Stimulated activated naive CD8-positive, alpha-beta T cell treated with anti-CD3 and anti-CD28 coated beads, Interleukin-15, Interleukin-2, amounts not matched to agents 100 ng/mL and 50 ng/mL, for 24 hours (primary cell): ENCODE data around the gene ITGA3.
"Not testable (repeated sequence)": the region's sequence is repeated elsewhere in the genome, so short reads cannot be mapped to it uniquely, and the experiment has no call there.

ENCODE experiments used
- H3K27ac Mint-ChIP-seq: one replicate; pipeline ENCODE4 v1.8.0; 2021; ENCODE audit warnings: mild to moderate bottlenecking, mixed read lengths
- H3K27me3 Mint-ChIP-seq: one replicate; pipeline ENCODE4 v1.8.0; 2021; ENCODE audit warnings: mixed read lengths
- H3K36me3 Mint-ChIP-seq: one replicate; pipeline ENCODE4 v1.8.0; 2021; ENCODE audit warnings: low read depth, mixed read lengths
- H3K4me1 Mint-ChIP-seq: one replicate; pipeline ENCODE4 v1.8.0; 2021; ENCODE audit warnings: low read depth, mixed read lengths
- H3K4me3 Mint-ChIP-seq: one replicate; pipeline ENCODE4 v1.8.0; 2021; ENCODE audit warnings: mild to moderate bottlenecking, mixed read lengths
- H3K9me3 Mint-ChIP-seq: one replicate; pipeline ENCODE4 v1.8.0; 2021; ENCODE audit warnings: mixed read lengths

Gene ITGA3

GRCh38 chr17:50027172-50027880 lies 28.6 kb upstream of the ITGA3 start:
- Mint-ChIP-seq H3K27me3 (peaks cover 40% of the 10 kb centered on the region), H3K4me1 (peaks cover 14% of the 10 kb centered on the region), H3K36me3 (no peaks in the 10 kb centered on the region), H3K9me3 (no peaks in the 10 kb centered on the region), H3K27ac (no peak overlapping the region), H3K4me3 (peak overlapping the region; percentile 44)

DNA sequence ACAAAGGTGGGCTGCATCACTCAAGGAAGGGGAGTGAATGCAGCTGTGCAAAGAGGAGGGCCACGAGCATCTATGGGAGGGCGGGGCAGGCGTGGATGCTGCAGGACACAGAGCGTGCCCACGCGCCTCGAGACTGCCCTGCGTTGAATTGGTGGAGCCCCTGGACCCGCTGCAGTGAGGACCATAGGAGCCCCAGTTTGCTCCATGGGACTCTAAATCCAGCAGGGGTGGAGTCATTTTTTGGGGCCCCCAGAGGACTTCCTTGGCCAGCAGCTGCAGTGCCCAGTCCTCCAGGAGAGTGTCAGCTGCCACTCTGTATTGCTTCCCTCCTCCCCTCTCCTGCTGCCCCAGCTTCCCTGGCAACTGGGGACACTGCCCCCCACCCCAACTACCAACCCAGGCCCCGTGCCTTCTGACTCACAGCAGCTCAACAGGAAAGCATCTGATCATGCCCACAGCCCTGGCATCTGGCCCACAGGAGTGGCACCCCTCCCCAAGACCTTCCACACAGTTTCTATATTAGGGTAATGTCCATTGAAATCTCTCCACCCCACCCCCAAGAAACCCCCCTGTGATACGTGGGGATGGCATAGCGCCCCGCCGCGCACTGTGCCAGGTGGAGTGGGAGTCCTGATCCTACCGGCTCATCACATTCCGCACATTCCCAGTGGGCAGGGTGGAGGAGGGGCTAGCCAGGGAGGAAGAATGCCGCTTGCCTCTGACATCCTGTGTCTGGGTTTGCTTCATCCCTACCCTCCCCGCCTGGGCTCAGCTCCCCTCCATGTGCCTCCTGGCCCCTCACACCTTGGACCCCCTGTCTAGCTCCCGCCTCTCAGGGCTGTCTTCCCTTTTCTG lies 27.8 kb upstream of the ITGA3 start:
- Mint-ChIP-seq H3K4me3 (peak overlapping the region; percentile 44), H3K9me3 (no peaks in the 10 kb centered on the region), H3K27ac (no peak overlapping the region), H3K27me3 (peaks cover 40% of the 10 kb centered on the region), H3K4me1 (peaks cover 14% of the 10 kb centered on the region), H3K36me3 (no peaks in the 10 kb centered on the region)

DNA sequence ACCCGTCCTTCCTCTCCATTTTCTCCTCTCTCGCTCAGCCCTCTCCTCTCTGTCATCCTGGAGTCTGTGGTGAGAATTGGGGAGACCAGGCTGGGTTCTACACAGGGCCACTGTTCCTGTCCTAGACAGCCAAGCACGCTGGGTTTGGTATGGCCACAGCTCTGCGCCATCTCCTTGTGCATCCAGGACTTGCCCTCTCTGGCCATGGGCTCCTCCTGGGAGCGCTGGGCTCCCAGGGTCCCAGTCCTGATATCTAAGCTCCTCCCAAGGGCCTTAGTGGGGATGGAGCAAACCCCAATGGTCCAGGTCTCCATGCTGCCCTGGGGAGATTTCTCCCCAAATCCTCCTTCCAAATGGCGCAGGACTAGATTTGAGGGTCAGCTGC lies 27.2 kb upstream of the ITGA3 start:
- H3K27ac Mint-ChIP-seq, result no peak overlapping the region
- peaks cover 14% of the 10 kb centered on the region for H3K4me1 Mint-ChIP-seq
- H3K27me3 Mint-ChIP-seq, result peaks cover 40% of the 10 kb centered on the region
- H3K9me3 Mint-ChIP-seq, result no peaks in the 10 kb centered on the region
- no peak overlapping the region for H3K4me3 Mint-ChIP-seq
- H3K36me3 Mint-ChIP-seq, result no peaks in the 10 kb centered on the region

GRCh38 chr17:50029185-50029584 lies 26.7 kb upstream of the ITGA3 start:
- Mint-ChIP-seq H3K4me3 (no peak overlapping the region), H3K27ac (no peak overlapping the region), H3K9me3 (no peaks in the 10 kb centered on the region), H3K4me1 (peaks cover 14% of the 10 kb centered on the region), H3K27me3 (peaks cover 40% of the 10 kb centered on the region), H3K36me3 (no peaks in the 10 kb centered on the region)

- Mint-ChIP-seq H3K27me3 (peaks cover 24% of the 10 kb centered on the region), H3K4me3 (no peak overlapping the region), H3K4me1 (no peaks in the 10 kb centered on the region), H3K36me3 (no peaks in the 10 kb centered on the region), H3K27ac (no peak overlapping the region), H3K9me3 (no peaks in the 10 kb centered on the region)
These were observed 22.6 kb upstream of the ITGA3 start for GRCh38 chr17:50033316-50033715.

- H3K9me3 Mint-ChIP-seq, result no peaks in the 10 kb centered on the region
- no peaks in the 10 kb centered on the region for H3K36me3 Mint-ChIP-seq
- no peak overlapping the region for H3K4me3 Mint-ChIP-seq
- H3K27ac Mint-ChIP-seq, result no peak overlapping the region
- H3K27me3 Mint-ChIP-seq, result peaks cover 14% of the 10 kb centered on the region
- no peaks in the 10 kb centered on the region for H3K4me1 Mint-ChIP-seq
These were observed 21.2 kb upstream of the ITGA3 start for GRCh38 chr17:50034498-50035364.

GRCh38 chr17:50035421-50035879 lies 20.5 kb upstream of the ITGA3 start:
- H3K36me3 Mint-ChIP-seq, result no peaks in the 10 kb centered on the region
- H3K4me3 Mint-ChIP-seq, result no peak overlapping the region
- H3K27ac Mint-ChIP-seq, result no peak overlapping the region
- no peaks in the 10 kb centered on the region for H3K9me3 Mint-ChIP-seq
- peaks cover 12% of the 10 kb centered on the region for H3K27me3 Mint-ChIP-seq
- no peaks in the 10 kb centered on the region for H3K4me1 Mint-ChIP-seq

- Mint-ChIP-seq H3K27ac (no peak overlapping the region), H3K4me1 (no peaks in the 10 kb centered on the region), H3K36me3 (no peaks in the 10 kb centered on the region), H3K4me3 (no peak overlapping the region), H3K27me3 (peaks cover 9% of the 10 kb centered on the region), H3K9me3 (no peaks in the 10 kb centered on the region)
These were observed 20.0 kb upstream of the ITGA3 start for GRCh38 chr17:50035945-50036344.

DNA sequence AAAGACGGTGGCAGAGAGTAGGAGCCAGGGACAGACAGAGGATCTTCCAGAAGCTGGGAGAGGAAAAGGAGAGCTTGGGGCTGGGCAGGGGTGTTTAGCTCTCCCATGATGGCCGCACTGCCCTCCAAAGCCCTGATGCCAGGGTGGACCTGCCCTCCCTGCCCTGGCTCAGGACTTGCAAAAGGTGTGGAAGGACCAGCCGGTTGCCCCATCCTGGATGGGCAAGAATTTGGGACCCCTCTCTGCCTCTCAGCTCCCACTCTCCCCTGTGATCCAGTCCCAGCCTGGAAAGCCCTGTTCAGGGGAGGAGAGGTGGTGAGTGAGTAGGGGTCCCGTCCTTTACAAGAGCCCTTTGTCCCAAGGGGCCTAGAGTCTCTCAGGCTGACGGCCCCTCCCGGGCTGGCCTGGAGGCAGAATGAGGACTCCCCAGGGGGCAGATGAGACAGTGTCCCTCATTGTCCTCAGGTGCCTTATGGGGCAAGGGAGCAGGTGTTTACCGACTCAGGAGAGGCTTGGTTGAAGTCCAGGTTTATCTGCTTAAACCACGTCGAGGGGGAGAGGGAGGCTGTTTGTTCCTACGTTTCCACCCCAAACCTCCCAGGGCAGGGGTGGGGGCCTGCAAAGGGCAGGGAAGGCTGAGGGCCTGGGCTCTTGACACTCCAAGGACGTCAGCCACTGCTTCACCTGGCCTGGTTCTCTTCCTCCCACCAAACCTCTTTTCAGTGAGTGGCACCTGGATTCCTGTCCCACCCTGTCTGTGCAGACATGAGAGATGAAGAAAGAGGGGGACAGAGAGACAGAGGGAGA lies 19.3 kb upstream of the ITGA3 start:
- no peaks in the 10 kb centered on the region for H3K4me1 Mint-ChIP-seq
- H3K9me3 Mint-ChIP-seq, result no peaks in the 10 kb centered on the region
- H3K27ac Mint-ChIP-seq, result no peak overlapping the region
- H3K36me3 Mint-ChIP-seq, result no peaks in the 10 kb centered on the region
- H3K4me3 Mint-ChIP-seq, result no peak overlapping the region
- H3K27me3 Mint-ChIP-seq, result peaks cover 2% of the 10 kb centered on the region

- Mint-ChIP-seq H3K27me3 (no peaks in the 10 kb centered on the region), H3K9me3 (no peaks in the 10 kb centered on the region), H3K36me3 (no peaks in the 10 kb centered on the region), H3K27ac (no peak overlapping the region), H3K4me1 (no peaks in the 10 kb centered on the region), H3K4me3 (no peak overlapping the region)
These were observed 18.4 kb upstream of the ITGA3 start for GRCh38 chr17:50037321-50038107.

DNA sequence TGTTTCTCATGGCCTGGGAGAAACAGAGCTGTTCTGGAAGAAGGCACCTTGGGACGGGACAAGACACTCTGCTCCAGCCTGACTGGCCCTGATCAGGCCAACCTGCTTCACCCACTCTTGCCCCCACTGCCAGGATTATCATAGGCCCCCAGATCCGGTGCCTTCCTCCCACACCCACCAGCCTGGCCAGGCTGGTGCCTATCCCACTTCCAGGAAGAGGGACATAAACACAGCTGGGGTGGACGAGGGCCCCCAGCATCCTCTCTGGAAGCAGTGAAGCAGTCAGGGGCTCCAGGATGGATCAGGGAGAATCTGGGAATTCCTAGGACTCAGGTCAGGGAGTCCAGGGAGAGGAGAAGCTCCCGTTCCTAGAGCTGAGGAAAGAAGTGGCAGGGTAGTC lies 16.9 kb upstream of the ITGA3 start:
- no peaks in the 10 kb centered on the region for H3K36me3 Mint-ChIP-seq

DNA sequence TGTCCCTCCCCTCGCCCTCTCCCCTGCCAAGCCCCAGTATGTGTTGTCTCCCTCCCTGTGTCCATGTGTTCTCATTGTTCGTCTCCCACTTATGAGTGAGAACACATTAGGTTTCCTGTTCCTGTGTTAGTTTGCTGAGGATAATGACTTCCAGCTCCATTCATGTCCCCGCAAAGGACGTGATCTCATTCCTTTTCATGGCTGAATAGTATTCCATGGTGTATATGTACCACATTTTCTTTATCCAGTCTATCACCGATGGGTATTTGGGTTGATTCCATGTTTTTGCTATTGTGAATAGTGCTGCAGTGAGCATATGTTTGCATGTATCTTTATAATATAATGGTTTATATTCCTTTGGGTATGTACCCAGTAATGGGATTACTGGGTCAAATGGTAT lies 15.4 kb upstream of the ITGA3 start:
- not testable (repeated sequence) for H3K36me3 Mint-ChIP-seq, H3K27me3 Mint-ChIP-seq, H3K27ac Mint-ChIP-seq, H3K4me3 Mint-ChIP-seq, H3K9me3 Mint-ChIP-seq, H3K4me1 Mint-ChIP-seq

More for the DNA sequence above, 16.9 kb upstream of the ITGA3 start:
- no peak overlapping the region for H3K27ac Mint-ChIP-seq
- no peaks in the 10 kb centered on the region for H3K9me3 Mint-ChIP-seq
- no peak overlapping the region for H3K4me3 Mint-ChIP-seq
- no peaks in the 10 kb centered on the region for H3K4me1 Mint-ChIP-seq
- H3K27me3 Mint-ChIP-seq, result no peaks in the 10 kb centered on the region

GRCh38 chr17:50042211-50042610 lies 13.7 kb upstream of the ITGA3 start:
- H3K4me3 Mint-ChIP-seq, result no peak overlapping the region
- peaks cover 2% of the 10 kb centered on the region for H3K4me1 Mint-ChIP-seq
- no peak overlapping the region for H3K27ac Mint-ChIP-seq

More at GRCh38 chr17:50042211-50042610, 13.7 kb upstream of the ITGA3 start:
- Mint-ChIP-seq H3K9me3 (no peaks in the 10 kb centered on the region), H3K27me3 (no peaks in the 10 kb centered on the region), H3K36me3 (no peaks in the 10 kb centered on the region)
